Activated T-cell treated with anti-CD3 and anti-CD28 coated beads, Interleukin-2, amount 50 U/mL, for 48 hours (primary cell): ENCODE results near the gene WNT7A.

Source experiments
- DNase-seq, 2 experiments: peaks; one replicate each; pipeline ENCODE4 v3.0.0-alpha.2; 2020

WNT7A gene

GRCh38 chr3:13791198-13792050 is 88.4 kb downstream of the WNT7A start:
- DNase-seq: no peak

GRCh38 chr3:13790376-13791197 is 89.3 kb downstream of the WNT7A start:
- no peak for DNase-seq

- DNase-seq: no peak
Measured at GRCh38 chr3:13788522-13789424, 91.1 kb downstream of the WNT7A start.

- no peak for DNase-seq
Measured at GRCh38 chr3:13787533-13788132, 92.2 kb downstream of the WNT7A start.

- DNase-seq: no peak
Measured at GRCh38 chr3:13786811-13787210, 93.1 kb downstream of the WNT7A start.

GRCh38 chr3:13785853-13786436 is 93.9 kb downstream of the WNT7A start:
- DNase-seq: no peak

GRCh38 chr3:13785351-13785750 is 94.5 kb downstream of the WNT7A start:
- no peak for DNase-seq

- no peak for DNase-seq
Measured at GRCh38 chr3:13783476-13783875, 96.4 kb downstream of the WNT7A start.

GRCh38 chr3:13782501-13782900 is 97.4 kb downstream of the WNT7A start:
- no peak for DNase-seq

- no peak for DNase-seq
Measured at GRCh38 chr3:13781417-13781816, 98.5 kb downstream of the WNT7A start.

GRCh38 chr3:13780432-13781176 is 99.3 kb downstream of the WNT7A start:
- DNase-seq: no peak

- DNase-seq: no peak
Measured at GRCh38 chr3:13776253-13777050, 103.4 kb downstream of the WNT7A start.

- DNase-seq: no peak
Measured at GRCh38 chr3:13772885-13773745, 106.8 kb downstream of the WNT7A start.

- no peak for DNase-seq
Measured at GRCh38 chr3:13772321-13772745, 107.5 kb downstream of the WNT7A start.

GRCh38 chr3:13771496-13771895 is 108.4 kb downstream of the WNT7A start:
- DNase-seq: no peak

GRCh38 chr3:13770170-13771169 is 109.4 kb downstream of the WNT7A start:
- DNase-seq: no peak

GRCh38 chr3:13769422-13769821 is 110.4 kb downstream of the WNT7A start:
- no peak for DNase-seq

- DNase-seq: no peak
Measured at GRCh38 chr3:13768453-13768852, 111.4 kb downstream of the WNT7A start.
